ENCODE measurements around the gene FERMT3.

- TF ChIP-seq CTCF (IDR thresholded peaks at IDR 0.05) = no peak
- TF ChIP-seq ZFX (IDR thresholded peaks at IDR 0.05; ENCODE audit: borderline replicate concordance) = no peak
Measured at GRCh38 chr11:64249038-64249437, 42.5 kb downstream of the FERMT3 start.
